Stimulated activated CD8-positive, alpha-beta memory T cell treated with anti-CD3 and anti-CD28 coated beads, Interleukin-7, amount 100 ng/mL, for 4 hours (primary cell): Measurements from ENCODE around the gene QKI.
"Not testable (repeated sequence)": the region's sequence is repeated elsewhere in the genome, so short reads cannot be mapped to it uniquely, and the experiment has no call there.

ENCODE experiments used
- DNase-seq, 2 donors: peaks; one replicate each; pipeline ENCODE4 v3.0.0-alpha.2; 2020; ENCODE audit warnings: low read depth in 2 of 2

Gene QKI

DNA sequence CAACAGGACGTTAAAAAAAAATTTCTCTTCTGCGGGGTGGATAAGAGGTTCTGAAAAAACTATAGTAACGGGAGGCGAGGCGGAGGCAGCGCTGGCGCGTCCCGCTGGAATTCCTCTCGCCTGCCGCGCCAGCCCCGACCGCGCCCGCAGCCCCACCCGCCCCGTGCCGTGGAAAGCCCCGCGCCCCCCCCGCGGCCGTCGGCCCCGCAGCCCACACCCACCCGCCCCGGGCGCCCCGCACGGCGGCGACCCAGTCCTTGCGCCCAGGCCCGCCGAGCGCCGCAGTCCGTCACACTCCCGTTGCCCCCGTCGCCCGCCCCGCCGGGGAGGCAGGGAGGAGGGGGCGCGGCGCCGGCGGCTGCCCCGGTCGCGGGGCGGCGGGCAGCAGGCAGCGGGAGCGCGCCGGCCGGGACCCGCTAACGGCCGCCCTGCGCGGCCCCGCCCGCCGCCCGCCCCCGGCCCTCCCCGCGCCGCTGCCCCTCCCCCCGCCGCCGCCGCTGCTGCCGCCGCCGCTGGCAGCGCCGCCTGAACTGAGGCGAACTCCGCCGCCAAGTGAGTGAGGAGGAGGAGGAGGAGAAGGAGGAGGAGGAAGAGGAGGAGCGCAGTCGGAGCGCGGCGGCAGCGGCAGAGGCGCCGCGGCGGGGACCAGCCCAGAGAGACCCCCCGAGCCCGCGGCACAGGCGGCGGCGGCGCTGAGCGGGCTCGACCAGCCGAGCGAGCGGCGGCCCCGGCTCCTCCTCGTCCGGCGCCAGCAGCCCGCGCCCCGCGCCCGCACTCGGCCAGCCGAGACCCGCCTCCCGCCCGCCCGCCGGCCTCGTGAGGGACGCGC, at the start of gene QKI:
TSS of gene QKI (plus strand) at position 602 of the 829 bp plus-strand sequence. CDS start 476 bp downstream, outside the sequence.
- DNase-seq, result peak; percentile 70 to 80

DNA sequence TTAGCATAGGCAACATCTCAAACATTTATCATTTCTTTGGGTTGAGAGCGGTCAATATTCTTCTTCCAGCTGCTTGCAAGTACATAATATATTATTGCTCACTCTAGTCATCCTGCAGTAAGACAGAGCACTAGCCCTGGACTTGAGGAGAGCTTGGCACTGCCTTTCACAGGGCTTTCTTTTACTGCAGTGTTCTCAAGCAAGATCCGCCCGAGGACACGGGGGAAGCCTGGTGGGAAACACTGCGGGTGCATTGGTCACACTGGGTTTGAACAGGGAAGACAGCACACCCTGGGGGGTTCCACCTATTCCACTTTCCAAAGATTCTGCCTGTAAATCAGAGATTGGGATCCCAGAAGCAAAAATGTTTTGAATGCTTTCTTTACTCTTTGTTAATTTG, 48.2 kb upstream of the QKI start:
- no peak for DNase-seq

GRCh38 chr6:163367497-163368183, 46.9 kb upstream of the QKI start:
- no peak for DNase-seq

DNA sequence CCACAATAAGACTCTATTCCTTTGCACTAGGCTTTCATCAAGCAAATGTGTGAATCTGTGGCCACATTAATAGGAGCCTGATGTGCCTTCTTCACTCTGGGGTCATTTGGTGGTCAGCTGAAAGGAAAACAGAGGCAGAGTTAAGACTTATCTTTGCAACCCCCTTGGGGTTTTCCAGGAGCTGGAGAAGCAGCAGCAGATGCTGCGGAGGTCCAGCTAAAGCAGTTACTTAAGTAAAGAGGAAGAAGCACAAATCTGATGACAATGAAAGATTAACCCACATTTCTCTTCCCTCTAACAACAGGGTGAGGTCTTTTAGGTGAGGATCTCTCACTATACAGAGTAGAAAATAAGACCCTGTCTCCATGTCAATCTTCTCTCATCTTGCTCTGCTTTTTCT, 45.4 kb upstream of the QKI start:
- no peak for DNase-seq

DNA sequence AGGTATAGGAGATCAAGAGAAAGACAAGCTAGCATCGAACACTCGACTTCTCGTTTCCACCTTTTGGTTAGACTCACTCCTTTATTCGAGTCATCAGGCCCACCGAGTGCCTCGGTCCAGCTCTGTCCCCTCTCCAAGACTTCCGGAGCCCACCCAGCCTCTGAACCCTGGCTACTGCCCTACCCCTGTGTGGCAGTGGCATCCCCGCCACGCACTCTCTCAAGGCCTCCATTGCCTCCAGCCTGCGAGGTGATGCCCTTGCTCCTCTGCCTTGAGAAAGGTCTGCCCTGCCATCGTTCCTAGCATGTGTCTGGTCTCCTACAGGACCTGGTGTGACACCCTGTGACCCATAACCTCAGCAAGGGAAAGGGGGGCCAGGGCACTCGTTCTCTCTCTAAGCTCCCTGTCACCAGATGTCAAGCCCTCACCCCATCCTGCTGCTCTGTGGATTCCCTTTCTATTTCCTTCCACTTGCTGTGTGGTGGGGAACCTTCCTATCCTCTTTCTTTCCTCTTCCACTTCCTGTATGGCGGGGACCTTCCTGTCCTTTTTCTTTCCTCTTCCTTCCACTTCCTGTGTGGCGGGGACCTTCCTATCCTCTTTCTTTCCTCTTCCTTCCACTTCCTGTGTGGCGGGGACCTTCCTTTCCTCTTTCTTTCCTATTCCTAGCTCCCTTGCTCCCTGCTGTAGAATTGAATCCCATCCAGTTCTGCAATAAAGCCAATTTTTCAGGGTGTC, 44.7 kb upstream of the QKI start:
- DNase-seq, result no peak

DNA sequence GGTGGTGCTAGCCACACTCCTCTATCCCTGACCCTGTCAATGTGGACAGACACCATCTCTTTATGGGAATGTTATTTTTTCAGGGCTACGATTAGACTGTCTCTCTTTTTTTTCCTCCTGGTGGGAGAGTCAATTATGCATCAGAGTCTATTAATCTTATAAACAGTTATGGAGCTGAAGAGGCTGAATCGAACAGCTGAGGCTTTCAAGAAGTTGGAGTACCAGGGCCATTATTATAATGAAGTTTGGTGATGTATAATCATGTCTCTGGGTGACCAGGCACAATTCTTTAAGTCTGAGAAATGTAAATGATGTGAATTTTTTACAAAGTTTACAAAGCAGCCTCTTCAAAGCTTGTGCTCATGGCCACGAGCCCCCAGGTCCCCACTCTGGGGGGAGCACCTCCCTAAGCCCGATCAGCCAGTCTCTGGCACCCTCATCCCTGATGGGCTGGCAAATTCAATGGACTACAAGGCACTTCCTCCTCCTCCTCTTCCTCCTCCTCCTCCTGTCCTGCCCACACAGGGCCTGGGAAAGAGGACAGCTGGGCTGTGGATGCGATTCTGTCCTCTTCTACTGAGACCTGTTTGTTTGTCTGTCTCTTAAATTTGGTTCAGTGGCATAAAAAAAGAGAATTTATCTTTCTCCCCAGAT, 43.9 kb upstream of the QKI start:
- DNase-seq, result no peak

GRCh38 chr6:163371129-163371528, 43.4 kb upstream of the QKI start:
- DNase-seq, result no peak

- DNase-seq, result no peak
These were observed 41.3 kb upstream of the QKI start for GRCh38 chr6:163373240-163373639.

GRCh38 chr6:163375361-163375760, 39.2 kb upstream of the QKI start:
- no peak for DNase-seq

- no peak for DNase-seq
These were observed 38.3 kb upstream of the QKI start for GRCh38 chr6:163376187-163376586.

GRCh38 chr6:163377561-163377960, 37.0 kb upstream of the QKI start:
- DNase-seq, result no peak

DNA sequence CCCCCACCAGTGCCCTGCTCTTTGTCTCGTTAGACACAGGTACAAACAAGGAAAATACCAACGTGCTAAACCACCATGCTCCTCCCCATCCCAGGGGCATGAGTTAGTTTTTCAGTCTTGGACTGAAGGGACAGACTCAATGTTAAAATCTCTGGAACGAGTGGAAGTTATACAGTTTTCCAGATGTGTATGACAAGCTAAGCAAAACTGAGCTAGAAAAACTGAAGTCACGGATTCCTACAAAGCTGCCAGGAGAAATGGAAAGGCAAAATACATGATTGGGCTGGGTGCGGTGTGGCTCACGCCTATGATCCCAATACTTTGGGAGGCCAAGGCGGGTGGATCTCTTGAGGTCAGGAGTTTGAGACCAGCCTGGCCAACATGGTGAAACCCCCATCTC, 34.3 kb upstream of the QKI start:
- DNase-seq, result no peak

- DNase-seq, result no peak
These were observed 33.3 kb upstream of the QKI start for GRCh38 chr6:163381118-163381756.

- DNase-seq, result not testable (repeated sequence)
These were observed 31.1 kb upstream of the QKI start for GRCh38 chr6:163383396-163383795.

DNA sequence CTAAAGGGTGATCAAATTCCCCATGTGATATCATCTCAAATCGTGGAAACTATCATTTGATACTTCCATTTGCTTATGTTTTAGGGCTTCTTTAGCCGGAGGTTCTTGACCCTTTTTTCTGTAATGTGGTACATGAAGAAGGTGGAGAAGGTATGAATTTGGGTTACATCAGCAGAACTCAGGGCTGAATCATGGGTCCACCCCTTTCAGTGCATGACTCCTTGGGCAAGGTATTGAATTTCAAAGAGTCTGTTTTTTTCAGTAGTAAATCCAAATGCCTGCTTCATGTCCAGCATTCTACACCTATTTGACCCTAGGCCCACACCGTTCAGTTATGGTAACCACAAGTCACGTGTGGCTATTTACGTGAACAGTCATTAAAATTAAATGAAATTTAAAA, 30.6 kb upstream of the QKI start:
- no peak for DNase-seq

DNA sequence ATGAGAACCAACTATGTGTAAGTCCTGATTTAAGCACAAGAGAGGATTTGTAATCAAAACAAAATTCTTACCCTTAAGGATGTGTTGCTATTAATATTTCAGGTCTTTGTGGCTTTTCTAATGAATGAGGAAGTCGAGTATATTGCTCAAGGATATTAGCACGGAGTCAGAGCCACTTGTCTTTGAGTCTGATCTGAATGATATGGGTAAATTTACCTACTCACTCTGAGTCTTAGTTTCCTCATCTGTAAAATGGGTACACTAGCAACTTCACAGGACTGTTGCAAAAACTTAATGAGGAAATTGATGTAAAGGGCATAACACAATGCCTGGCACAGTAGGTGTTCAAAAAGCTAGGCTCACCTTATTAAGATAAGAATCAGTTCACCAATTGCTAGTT, 30.0 kb upstream of the QKI start:
- no peak for DNase-seq

DNA sequence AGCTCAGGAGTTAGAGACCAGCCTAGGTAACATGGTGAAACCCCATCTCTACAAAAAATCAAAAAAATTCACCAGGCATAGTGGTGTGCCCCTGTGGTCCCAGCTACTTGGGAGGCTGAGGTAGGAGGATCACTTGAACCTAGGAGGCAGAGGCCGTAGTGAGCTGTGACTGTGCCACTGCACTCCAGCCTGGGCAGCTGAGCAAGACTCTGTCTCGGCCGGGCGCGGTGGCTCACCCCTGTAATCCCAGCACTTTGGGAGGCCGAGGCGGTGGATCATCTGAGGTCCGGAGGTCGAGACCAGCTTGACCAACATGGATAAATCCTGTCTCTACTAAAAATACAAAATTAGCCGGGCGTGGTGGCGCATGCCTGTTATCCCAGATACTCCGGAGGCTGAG, 29.0 kb upstream of the QKI start:
- not testable (repeated sequence) for DNase-seq

DNA sequence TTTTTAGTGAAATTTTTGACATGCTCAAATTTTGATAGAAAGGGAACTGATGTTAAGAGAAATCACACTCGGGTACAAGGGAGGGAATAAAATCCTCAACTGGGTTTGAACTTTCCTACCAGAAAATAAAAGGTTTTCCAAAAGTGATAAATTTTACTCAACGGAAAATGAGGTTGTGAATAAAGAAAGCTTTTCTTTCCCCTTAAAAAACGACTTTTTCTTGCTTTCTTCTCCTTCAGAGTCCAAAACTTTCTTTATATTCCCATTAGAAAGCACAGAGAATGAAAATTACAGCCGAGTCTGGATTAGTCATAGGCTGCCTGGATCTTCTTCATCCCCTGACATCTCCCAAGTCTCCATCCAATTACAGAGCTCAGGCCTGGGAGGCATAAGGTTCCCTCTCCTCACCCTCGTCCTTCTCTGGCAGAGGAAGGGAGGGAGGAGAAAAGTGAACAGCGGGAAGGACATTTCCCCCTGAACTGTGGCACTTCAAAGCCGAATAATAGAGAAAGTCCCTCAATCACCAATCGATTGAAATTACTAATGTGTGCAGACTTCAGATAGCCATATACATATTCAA, 28.1 kb upstream of the QKI start:
- DNase-seq, result no peak

DNA sequence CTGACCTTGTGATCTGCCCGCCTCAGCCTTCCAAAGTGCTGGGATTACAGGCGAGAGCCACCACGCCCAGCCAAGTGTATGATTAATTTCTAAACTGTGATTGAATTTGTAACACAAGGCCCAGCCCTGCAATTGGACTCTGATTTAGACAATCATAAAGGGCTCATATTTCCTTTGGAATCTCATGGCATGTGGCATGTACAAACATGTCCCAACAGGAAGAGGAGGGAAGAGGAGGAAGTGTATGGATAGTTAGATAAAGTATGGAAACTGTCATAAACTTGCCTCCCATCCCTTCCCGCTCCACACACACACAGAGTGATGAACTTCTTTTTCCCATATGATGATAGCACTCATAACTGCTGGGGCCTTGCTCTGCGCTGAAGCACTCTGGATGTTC, 27.2 kb upstream of the QKI start:
- no peak for DNase-seq

DNA sequence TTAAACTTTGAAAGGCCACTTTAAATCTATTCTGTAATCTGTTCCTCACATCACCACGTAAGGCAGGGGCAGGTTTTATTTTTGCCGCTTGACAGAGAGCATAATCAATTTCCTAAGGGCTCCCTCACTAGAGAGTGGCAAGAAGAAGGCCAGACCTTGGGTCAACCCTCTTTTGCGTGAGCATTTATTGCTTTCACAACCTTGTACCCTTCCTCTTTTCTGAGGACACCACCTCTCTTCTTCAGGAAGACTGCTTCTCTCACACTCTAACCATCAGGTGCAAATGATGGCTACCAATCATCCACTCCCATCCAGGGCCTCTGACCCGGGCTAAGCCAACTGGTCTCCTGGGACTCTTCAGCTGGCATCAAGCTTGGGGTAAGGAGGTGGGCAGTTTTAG, 25.2 kb upstream of the QKI start:
- no peak for DNase-seq

- no peak for DNase-seq
These were observed 23.7 kb upstream of the QKI start for GRCh38 chr6:163390770-163391169.
